Measurements from ENCODE around the gene CNTNAP2.
"Not testable (repeated sequence)": the region's sequence is repeated elsewhere in the genome, so short reads cannot be mapped to it uniquely, and the experiment has no call there.

The CNTNAP2 gene

DNA sequence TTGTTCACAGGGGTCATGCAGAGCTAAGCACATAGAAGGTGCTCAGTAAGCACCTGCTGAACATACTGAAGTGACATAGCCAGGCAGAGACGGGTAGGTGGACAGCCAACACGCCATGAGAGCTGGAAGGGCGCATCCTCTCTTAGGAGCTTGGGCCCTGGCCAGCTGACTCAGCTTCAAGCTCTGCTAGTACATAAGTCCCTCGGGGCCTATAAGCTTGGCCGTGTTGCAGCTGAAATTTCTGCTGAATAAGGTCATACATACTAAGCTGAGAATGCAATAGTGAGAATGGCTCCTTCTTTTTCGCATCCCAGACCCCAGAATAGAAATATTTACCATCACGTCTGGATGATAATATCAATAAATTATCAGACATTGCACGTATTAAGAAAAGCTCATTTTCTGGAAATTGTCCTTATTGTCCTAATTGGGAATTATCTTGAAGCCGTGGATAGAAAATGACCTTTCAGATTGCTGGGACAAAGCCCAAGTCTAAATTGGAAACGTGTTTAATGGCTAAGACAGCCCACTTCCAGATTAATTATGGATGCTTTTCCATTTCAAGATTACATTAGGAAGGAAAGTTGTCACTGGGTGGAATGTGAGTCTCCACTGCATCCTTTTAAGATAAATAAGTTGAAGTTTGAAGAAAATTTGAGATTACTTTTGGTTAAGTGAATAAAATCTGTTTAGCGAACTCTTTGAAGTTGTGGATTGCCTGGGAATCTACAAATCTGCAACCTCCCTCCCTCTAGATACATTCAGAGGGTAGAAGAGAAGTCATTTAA lies 2186.9 kb downstream of the CNTNAP2 start:
- no peak for DNase-seq

DNA sequence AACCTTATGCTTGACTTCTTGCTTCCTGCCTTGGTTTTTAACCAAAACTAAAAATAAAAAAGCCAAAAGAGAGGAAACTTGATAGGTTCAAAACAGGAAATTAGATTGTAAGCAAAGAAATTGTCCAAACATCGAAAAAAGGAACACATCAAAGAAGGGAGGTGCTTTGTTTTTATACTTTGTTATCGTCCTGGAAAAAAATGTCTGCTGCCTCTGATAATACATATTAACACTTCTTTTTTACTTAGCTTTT lies 2187.4 kb downstream of the CNTNAP2 start:
- no peak for DNase-seq

- peak; percentile 8 for DNase-seq
Observed at GRCh38 chr7:148304456-148304855, 2187.9 kb downstream of the CNTNAP2 start.

GRCh38 chr7:148306759-148307158 lies 2190.2 kb downstream of the CNTNAP2 start:
- DNase-seq = no peak

DNA sequence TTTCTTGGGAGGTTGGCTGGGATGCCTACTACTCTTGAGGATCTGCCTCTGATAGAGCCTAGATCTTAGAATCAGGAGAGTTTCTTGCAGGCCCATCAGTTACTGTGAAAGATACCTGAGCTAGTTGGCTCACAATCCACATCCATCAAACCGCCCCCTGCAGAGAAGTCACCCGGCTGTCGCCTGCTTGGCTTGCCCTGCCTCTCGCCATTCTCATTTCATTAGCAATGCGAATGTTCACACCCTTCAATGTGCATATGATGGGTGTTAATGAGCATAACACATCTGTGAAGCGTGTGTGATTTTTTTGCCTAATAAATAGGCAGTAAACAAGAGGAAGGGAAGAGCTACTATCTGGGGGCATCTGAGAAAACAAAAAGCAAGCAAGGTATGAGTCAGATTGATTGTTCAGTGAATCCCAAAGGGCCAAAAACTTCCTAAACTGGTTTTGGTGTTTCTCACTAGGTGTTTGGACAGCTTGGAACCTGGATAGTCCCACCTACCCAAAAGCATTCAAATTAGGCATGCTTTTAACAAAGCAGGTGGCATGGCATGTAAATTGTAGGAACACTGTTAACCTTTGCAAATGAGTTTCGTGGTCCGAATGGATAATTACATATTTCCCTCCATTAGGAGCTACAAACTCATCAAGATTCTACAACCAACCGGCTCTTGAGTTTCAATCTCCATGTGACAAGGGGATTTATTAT lies 2201.7 kb downstream of the CNTNAP2 start:
- no peak for DNase-seq

- DNase-seq = no peak
Observed at GRCh38 chr7:148318838-148319237, 2202.2 kb downstream of the CNTNAP2 start.

- DNase-seq = no peak
Observed at GRCh38 chr7:148319316-148319808, 2202.8 kb downstream of the CNTNAP2 start.

- DNase-seq = no peak
Observed at GRCh38 chr7:148325208-148325607, 2208.6 kb downstream of the CNTNAP2 start.

GRCh38 chr7:148327379-148327778 lies 2210.8 kb downstream of the CNTNAP2 start:
- no peak for DNase-seq

- no peak for DNase-seq
Observed at GRCh38 chr7:148328906-148329305, 2212.3 kb downstream of the CNTNAP2 start.

DNA sequence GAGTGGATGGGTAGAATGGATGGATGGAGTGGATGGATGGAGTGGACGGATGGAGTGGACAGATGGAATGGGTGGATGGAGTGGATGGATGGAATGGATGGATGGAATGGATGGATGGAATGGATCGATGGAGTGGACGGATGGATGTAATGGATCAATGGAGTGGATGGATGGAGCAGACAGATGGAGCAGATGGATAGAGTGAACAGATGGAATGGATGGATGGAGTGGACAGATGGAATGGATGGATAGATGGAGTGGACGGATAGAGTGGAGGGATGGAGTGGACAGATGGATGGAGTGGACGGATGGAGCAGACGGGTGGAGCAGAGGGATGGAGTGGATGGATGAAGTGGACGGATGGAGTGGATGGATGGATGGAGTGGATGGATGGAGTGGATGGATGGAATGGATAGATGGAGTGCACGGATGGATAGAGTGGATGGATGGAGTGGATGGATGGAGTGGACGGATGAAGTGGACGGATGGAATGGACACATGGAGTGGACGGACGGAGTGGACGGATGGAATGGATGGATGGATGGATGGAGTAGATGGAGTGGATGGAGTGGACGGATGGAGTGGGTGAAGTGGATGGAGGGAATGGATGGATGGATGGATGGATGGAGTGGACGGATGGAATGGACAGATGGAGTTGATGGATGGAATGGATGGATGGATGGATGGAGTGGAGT lies 2213.7 kb downstream of the CNTNAP2 start:
- no peak for DNase-seq

- DNase-seq = no peak
Observed at GRCh38 chr7:148330822-148331221, 2214.2 kb downstream of the CNTNAP2 start.

DNA sequence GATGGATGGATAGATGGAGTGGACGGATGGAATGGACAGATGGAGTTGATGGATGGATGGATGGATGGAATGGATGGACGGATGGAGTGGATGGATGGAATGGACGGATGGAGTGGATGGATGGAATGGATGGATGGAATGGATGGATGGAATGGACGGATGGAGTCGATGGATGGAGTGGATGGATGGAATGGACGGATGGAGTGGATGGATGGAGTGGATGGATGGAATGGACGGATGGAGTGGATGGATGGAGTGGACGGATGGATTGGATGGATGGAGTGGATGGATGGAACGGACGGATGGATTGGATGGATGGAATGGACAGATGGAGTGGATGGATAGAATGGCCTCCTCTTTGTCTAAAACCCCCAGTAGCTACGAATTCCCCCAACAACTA lies 2214.9 kb downstream of the CNTNAP2 start:
- not testable (repeated sequence) for DNase-seq

DNA sequence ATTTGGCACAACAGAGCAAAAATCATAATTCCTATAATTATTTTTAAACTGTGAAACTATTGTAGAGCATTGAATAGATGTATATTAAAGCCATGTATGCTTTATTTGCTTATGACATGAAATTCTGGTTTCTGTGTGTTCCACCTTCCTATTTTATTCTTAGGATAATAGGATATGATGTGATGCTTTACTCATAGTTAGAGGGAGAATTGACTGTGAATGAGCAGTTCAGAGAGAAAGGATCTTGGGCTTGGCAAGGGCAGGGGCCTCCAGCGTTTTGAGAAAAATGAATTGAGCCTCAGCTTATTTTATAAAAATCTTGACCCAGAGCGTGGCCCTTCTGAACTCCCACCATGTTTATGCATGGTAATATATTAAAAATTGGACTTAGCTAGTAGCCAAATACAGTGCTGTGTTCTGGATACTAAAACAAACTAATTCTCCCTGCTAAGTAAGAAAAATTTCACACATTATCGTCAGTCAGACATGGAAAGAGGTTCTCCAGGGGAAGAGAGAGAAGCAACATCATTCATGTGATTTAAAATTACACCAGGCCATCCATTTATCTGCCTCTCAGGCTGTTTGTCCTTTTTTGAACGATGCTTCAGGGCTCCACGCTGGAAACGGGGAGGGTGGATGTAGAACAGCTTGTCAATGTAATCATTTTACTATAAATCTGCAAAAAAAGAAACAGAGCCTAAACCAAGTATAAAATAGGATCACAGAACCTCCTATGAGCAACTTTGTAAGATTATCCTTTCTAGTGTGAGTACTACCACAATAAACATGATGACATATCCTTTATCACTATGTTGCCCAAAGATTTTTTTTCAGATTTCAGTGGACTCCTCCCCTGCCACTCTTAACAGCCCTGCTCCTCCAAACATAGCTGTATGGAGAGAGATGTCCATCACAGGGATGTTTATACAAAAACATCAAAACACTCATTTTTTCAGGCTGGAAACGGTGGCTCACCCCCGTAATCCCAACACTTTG lies 2215.9 kb downstream of the CNTNAP2 start:
- DNase-seq = no peak

GRCh38 chr7:148334441-148334956 lies 2217.9 kb downstream of the CNTNAP2 start:
- no peak for DNase-seq

- no peak for DNase-seq
Observed at GRCh38 chr7:148334959-148335577, 2218.5 kb downstream of the CNTNAP2 start.

DNA sequence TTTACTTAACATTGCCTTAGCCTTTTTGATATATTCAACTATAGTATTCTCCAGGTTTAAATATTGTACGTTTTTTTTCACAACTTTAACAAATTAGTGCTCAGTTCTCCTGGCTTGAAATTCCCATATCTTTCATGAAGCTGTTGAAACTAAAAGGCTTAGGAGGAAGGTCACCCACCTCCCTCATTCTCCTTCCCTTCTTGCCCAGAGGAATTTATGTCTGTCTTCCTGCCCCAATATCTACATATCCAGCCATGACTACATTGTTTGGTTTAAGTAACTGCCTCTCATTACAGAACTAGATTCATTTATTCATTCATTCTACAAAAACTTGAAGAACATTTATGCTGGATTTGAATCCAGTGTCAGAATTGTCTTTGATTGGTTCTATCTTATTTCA lies 2219.2 kb downstream of the CNTNAP2 start:
- no peak for DNase-seq

GRCh38 chr7:148336411-148336810 lies 2219.8 kb downstream of the CNTNAP2 start:
- DNase-seq = no peak

DNA sequence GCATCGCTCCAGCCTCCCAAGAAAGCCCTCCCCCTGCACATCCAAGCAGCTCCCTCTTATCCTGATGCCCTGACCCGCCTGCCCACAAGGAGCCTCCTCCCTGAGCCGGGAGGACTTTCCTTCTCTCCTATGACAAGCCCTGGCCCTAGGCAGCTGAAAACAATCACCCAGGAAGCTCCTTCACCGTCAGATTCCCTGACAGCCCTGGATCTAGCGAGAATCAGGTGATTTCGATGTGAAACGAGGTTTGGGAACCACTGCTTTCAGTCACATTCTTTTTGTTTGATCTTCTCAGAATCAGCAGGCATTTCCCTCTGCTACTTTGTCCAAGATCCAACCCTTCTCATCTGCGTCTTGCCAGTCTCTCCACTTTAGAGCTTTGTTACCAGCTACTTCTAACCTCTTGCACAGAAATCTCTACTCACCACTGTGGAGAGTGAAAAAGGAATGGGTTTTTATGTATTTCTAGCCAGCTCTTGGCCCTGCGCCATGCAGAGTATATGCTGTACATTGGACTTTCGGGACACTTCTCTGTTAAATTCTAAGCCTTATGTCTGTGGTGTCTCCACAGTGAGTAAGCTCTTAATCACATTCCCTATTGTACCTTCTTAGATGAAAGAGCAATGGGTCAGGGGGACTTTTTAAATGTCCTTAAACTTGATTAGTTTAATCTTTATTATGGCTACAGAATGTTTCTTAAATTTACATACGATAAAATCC lies 2220.8 kb downstream of the CNTNAP2 start:
- no peak for DNase-seq

DNA sequence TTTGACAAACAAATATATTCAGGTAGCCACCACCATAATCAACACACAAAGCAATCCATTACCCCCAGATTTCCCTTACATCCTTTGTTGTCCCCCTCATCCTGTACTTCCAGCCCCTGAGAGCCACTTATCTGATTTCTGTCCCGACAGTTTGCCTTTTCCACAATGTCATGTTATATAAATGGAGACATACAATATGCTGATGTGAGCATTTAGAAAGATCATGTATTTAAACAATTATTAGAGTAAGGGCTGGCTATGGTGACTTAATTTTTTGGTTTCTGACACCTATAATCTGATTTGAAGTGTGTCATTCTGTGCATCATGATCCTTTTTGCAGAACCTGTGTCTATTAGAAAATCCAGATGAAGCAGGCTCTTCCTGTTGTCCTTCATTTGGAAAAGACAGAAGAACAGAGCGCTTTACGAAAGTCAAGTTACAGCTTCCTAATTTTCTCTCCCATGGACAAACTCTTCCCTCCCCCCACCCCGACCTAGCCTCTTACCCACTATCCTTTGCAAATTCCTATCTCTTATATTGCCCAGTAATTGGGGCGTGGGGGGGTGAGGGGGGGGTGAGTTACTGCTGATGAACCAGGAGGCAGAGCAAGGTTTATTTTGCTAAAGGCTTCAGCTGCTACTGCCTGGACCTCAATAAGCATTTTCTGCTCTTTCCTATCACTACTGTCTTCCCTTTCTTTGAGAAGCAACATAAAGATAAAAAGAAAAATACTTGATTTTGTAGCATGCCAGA lies 2221.6 kb downstream of the CNTNAP2 start:
- DNase-seq = no peak

Data from NCI-H510A treated with DMSO at 0.1 percent for 48 hours (cell line).